GM12872 (cell line): Measurements from ENCODE around the gene ARID5B.

Experiments
- TF ChIP-seq, protein P1 (sequence below): IDR thresholded peaks from 3 replicates; pipeline ENCODE4 v1.5.1; 2011; ENCODE audit warnings: low read depth, mild to moderate bottlenecking, low read length, moderate library complexity; ENCODE audit not compliant: insufficient read depth

The ARID5B gene

DNA sequence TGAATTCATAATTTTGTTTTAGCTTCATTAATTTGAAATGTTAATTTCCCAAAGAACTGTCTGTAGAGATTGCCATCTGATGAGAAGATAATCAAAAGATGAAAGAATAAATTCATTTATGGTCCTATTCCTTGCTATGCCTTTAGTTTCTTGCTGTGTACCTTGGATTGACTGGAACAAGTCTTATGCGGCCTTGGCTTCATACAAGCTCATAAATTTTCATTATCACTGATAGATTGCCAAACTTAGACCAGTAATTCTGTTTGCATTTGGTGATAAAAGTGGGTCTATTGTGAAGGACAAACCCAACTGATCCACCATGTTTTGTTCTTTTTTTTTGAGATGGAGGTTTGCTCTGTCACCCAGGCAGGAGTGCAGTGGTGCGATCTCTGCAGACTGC lies 48.2 kb downstream of the ARID5B start:
- TF ChIP-seq, protein P1, sequence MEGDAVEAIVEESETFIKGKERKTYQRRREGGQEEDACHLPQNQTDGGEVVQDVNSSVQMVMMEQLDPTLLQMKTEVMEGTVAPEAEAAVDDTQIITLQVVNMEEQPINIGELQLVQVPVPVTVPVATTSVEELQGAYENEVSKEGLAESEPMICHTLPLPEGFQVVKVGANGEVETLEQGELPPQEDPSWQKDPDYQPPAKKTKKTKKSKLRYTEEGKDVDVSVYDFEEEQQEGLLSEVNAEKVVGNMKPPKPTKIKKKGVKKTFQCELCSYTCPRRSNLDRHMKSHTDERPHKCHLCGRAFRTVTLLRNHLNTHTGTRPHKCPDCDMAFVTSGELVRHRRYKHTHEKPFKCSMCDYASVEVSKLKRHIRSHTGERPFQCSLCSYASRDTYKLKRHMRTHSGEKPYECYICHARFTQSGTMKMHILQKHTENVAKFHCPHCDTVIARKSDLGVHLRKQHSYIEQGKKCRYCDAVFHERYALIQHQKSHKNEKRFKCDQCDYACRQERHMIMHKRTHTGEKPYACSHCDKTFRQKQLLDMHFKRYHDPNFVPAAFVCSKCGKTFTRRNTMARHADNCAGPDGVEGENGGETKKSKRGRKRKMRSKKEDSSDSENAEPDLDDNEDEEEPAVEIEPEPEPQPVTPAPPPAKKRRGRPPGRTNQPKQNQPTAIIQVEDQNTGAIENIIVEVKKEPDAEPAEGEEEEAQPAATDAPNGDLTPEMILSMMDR: no peak

DNA sequence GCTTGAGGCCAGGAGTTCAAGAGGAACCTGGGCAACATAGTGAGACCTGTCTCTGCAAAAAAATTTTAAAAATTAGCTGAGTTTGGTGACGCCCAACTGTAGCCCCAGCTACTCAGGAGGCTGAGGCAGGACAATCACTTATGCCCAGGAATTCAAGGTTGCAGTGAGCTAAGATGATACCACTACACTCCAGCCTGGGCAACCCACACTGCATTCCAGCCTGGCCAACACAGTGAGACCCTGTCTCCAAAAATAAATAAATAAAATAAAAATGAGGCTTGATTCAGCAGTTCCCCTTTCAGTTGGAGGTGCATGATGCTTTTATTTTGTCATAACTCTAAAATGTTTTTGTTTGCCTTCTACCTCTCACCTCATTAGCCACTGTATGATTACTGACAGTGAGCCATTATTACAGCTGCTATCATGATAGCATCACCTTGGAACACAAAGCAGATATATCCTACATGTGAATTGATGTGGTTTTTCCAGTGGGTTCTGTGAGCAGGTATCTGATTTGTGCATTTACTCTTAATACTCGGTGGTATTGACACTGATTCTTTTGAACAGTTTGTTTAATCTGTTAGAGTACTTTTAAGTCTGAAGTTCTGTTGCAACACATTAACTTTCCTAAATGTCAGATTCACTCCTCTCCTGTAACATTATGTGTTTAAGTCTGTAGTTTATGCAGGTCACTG lies 49.1 kb downstream of the ARID5B start:
- TF ChIP-seq, protein P1: no peak

DNA sequence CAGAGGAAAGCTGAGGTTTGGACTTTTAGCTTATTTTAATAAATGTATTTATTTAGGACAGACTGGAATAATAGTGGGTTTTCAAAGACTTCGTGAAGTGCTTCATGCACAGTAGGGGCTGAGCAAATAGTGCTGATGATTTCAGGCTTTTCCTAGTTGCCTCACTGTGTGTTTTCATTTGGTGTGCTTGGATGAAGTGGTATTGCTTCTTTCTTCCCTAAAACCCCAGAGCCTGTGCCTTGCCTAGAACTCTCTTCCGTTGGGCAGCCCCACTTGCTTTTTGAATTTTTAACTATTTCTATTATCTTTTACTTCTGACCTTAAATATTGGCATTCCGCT lies 49.6 kb downstream of the ARID5B start:
- TF ChIP-seq, protein P1: no peak

DNA sequence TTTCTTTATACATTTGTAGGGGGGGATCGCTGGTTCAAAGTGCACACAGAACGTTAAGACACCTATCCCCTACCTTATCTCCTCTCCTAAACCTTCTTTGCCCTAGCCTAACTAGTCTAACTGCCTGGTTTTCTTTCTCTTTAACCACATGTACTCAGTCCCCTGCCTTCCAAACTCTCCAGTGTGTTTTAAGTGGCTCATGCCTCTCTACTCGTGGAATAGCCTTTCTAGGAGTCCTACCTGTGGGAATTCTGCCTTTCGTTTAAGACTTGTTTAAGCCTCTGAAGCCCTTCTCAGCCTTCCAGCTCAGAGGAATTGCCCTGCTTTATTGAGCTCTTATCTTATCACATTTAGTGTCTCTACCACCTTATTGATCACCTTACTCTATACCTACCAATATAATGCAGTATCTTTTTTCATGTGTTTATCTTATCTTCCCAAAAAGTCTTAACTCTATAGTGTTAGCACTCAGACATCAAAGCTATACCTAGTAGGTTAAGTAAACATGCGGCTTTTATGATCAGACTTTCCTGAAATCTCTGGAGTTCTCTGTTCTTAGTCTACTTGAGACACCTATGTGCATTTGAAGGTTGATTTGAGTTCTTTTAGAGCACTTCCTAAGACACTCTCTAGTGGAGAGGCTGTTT lies 50.7 kb downstream of the ARID5B start:
- TF ChIP-seq, protein P1: no peak

DNA sequence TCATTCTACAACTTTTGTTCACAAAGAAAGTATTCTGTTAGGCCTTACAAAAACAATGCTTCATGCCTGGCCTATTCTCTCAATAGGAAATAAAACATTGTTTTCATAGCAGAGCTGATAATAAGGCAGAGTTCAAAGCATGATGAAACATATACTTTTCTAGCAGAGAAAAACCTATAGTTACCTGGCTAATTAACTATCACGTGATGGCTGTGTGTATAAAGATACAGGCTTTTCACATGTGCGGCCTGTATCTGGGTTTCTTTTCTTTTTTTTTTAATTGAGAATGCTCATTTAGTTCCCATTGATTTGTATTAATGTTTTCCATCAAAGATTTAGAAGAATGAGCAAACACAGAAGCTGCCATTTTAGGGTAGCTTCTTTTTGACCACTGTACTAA lies 51.7 kb downstream of the ARID5B start:
- TF ChIP-seq, protein P1: no peak

DNA sequence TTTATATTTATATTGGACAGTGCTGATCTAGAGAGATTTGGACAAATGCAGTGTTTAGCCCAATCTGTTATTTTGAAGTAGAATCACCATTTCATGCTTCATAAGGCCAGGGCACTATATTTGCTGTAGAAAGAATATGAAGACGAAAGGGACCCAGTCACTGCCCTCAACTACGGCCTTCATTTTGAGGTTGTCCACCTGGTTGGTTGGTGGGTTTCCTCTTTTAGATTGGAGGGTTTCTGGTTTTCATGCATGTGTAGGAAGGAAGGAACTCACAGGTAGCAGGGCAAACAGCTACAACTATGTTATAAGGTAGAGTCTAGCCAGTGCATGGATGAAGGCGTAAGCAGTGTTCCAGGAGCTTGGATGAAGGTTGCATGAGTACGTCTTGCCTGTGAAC lies 56.3 kb downstream of the ARID5B start:
- TF ChIP-seq, protein P1: no peak

DNA sequence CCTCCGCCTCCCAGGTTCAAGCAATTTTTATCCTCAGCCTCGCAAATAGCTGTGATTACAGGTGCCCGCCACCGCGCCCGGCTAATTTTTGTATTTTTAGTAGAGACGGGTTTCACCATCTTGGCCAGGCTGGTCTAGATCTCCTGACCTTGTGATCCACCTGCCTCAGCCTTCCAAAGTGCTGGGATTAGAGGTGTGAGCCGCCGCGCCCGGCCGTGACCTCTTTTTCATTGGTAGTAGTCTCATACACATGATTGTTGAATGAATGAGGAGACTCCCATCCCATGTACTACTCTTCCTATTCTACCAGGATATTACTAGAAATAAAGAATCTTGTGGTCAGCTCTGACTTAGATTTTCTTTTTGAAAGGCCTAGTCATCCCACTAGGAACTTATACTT lies 56.8 kb downstream of the ARID5B start:
- TF ChIP-seq, protein P1: no peak

DNA sequence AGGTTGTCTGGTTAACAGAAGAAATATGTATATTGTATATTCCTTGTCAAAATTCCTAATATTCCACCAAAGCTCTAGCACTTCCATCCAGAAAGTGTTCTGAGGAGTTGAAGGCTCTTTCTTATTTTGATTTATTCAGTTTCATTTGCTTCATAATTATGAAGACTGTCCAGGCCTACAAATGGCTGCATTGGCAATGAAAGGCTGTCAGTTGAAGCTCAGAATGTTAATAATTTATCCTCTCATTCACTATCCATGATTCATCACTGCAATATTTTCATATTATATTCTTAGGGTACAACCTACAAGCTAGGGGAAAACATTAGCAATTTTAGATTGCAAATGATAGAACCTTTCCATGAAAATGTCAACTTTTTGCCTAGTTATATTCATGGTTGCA lies 57.3 kb downstream of the ARID5B start:
- TF ChIP-seq, protein P1: no peak
